A673 (cell line): ENCODE measurements around the gene VWDE. TPM values are rescaled to one million over a fixed set of nuclear protein-coding genes. Genes with fewer than 3 reads are reported as not detected.

Experiments
- BruUV-seq: library from RNA; stranded (reverse); fragments of 400-500 nt; replicated peaks from 2 replicates; lab custom pipeline; 2021; lab: Mats Ljungman, UMichigan
- CTCF ChIA-PET: fragments of 300-600 bp; sonication (Branson Sonifier 250); formaldehyde crosslinking; loops from one replicate; lab custom pipeline; 2022; ENCODE audit warnings: antibody characterized with exemption; lab: Charles Lee
- POLR2A ChIA-PET: fragments of 300-600 bp; sonication (Branson Sonifier 250); formaldehyde crosslinking; loops from one replicate; lab custom pipeline; 2022; ENCODE audit warnings: antibody characterized with exemption; ENCODE audit not compliant: low non-redundant PET; lab: Charles Lee
- DNase-seq: peaks from one replicate; pipeline ENCODE4 v3.0.0-alpha.2; 2015; ENCODE audit warnings: low spot score
- H3K27ac ChIP-seq: fragments of 200-600 bp; sonication (generic); 2 replicates; pipeline ENCODE4 v1.5.1; 2016; ENCODE audit warnings: mixed run types, low read depth, mild to moderate bottlenecking, mixed read lengths, antibody characterized with exemption, low read length; ENCODE audit not compliant: poor library complexity, severe bottlenecking
- H3K27me3 ChIP-seq: fragments of 200-600 bp; sonication (generic); replicated peaks from 2 replicates; pipeline ENCODE4 v1.6.1; 2017; ENCODE audit warnings: mixed run types, low read depth, mild to moderate bottlenecking, mixed read lengths, antibody characterized with exemption, low read length; ENCODE audit not compliant: insufficient read depth, poor library complexity
- H3K36me3 ChIP-seq: fragments of 200-600 bp; sonication (generic); 2 replicates; pipeline ENCODE4 v1.6.1; 2016; ENCODE audit warnings: mixed run types, mild to moderate bottlenecking, mixed read lengths, antibody characterized with exemption, low read length; ENCODE audit not compliant: insufficient read depth, poor library complexity, severe bottlenecking
- H3K4me1 ChIP-seq: fragments of 200-600 bp; sonication (generic); 2 replicates; pipeline ENCODE4 v1.6.1; 2017; ENCODE audit warnings: mixed run types, mild to moderate bottlenecking, mixed read lengths, antibody characterized with exemption, low read length; ENCODE audit not compliant: insufficient read depth, poor library complexity, severe bottlenecking
- H3K4me3 ChIP-seq: fragments of 200-600 bp; sonication (generic); 2 replicates; pipeline ENCODE4 v1.5.1; 2016; ENCODE audit warnings: low read depth, mixed run types, mild to moderate bottlenecking, mixed read lengths, low read length; ENCODE audit not compliant: poor library complexity, severe bottlenecking
- H3K9me3 ChIP-seq: fragments of 200-600 bp; sonication (generic); 2 replicates; pipeline ENCODE4 v1.6.1; 2016; ENCODE audit warnings: mixed run types, low read depth, mild to moderate bottlenecking, mixed read lengths, antibody characterized with exemption, low read length; ENCODE audit not compliant: poor library complexity, severe bottlenecking
- CTCF ChIP-seq: fragments of 300-800, 200-600 bp; sonication (generic); conservative IDR thresholded peaks from 2 replicates; pipeline ENCODE4 v1.5.1; 2017; ENCODE audit warnings: low read depth, mild to moderate bottlenecking, antibody characterized with exemption, low read length, moderate library complexity, mixed read lengths
- EZH2 ChIP-seq: fragments of 200-600 bp; sonication (generic); IDR thresholded peaks from 2 replicates; pipeline ENCODE4 v1.6.1; 2017; ENCODE audit warnings: borderline replicate concordance, low read depth, mild to moderate bottlenecking, mixed read lengths, antibody characterized with exemption, low read length; ENCODE audit not compliant: poor library complexity, severe bottlenecking
- intact Hi-C: fragments of 100-400 bp; cut with micrococcal nuclease; formaldehyde crosslinking; loops from one replicate; pipeline ENCODE4 v1.10.0; 2022; ENCODE audit not compliant: unreplicated experiment
- total RNA-seq: library from RNA; stranded (reverse); gene quantifications from 2 replicates; pipeline ENCODE4 v1.2.3, GENCODE V29; 2021

VWDE gene
- total RNA-seq, 1 experiment from 2014 or later = 0.32 TPM

DNA sequence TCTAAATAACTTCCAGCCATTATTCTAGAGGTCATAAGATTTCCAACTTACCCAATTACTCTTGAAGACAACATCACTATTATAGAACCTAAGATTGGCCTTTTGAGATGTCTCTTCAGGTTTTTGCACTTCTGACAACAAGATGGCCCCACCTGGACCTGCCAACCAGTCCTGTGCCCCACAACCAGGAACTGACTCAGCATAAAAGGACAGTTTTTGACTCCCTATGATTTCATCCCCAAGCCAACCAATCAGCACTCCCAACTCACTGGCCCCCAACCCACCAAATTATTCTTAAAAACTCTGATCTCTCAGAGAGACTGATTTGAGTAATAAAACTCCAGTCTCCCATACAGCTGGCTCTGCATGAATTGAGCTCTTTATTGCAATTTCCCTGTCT is 98.2 kb downstream of the VWDE start:
- CTCF ChIA-PET = no interaction called here
- no TSS peak for BruUV-seq
- intact Hi-C loops = no loop called here

DNA sequence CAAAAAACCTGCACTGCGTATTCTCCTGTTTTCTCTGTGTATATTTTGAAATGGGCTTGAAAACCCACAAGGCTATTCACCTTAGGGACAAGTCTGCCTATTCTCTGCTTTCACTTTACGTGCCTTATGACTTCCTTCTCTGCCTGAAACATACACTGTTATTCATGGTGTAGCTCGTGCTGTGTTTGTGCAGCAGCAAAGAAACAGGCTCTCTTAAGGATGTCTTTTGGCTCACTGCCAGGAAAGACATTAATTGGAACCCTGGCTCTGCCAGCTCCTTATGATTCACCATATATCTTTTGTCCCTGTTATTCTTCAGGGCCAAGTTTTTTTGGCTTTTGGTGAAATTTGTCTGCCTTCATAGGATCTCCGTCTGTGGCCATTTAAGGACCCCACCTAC is 100.2 kb downstream of the VWDE start:
- ChIA-PET CTCF (no interaction called here), POLR2A (no interaction called here)
- H3K27ac ChIP-seq = no peak overlapping the region
- no TSS peak for BruUV-seq
- no peaks in the 10 kb centered on the region for H3K36me3 ChIP-seq
- no peak overlapping the region for H3K4me3 ChIP-seq
- H3K4me1 ChIP-seq = no peaks in the 10 kb centered on the region
- DNase-seq = peak; percentile 77
- H3K9me3 ChIP-seq = no peaks in the 10 kb centered on the region
- no peak for TF ChIP-seq CTCF
- intact Hi-C loops = no loop called here
- no peaks in the 10 kb centered on the region for H3K27me3 ChIP-seq

More for the DNA sequence above, 98.2 kb downstream of the VWDE start:
- Histone ChIP-seq H3K4me3 (no peak overlapping the region), H3K4me1 (no peaks in the 10 kb centered on the region), H3K9me3 (no peaks in the 10 kb centered on the region), H3K27me3 (no peaks in the 10 kb centered on the region), H3K27ac (no peak overlapping the region), H3K36me3 (no peaks in the 10 kb centered on the region)
- TF ChIP-seq CTCF (no peak), EZH2 (no peak)
- POLR2A ChIA-PET = no interaction called here
- no peak for DNase-seq

DNA sequence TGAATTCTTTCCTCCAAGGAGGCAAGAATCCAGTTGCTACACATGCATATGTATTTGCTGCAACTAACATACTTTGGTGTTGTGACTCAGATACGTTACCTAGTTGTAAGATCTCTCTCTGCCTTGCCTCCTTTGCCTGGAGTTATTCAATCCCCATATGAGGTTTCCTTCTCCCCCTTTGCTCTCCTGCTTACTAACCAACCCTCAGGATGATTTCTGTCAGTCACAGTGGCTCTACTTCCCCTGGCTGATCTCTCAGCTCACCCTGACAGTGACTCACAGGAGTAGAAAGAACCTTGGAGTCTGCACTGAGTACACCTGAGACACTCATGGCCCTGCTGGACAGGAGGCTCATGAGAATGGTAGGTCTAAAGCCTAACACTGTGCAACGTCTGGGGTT is 100.6 kb downstream of the VWDE start:
- no peak overlapping the region for H3K4me3 ChIP-seq
- ChIA-PET CTCF (no interaction called here), POLR2A (no interaction called here)
- H3K4me1 ChIP-seq = no peaks in the 10 kb centered on the region
- no TSS peak for BruUV-seq
- intact Hi-C loops = no loop called here
- DNase-seq = no peak
- H3K36me3 ChIP-seq = no peaks in the 10 kb centered on the region
- H3K27me3 ChIP-seq = no peaks in the 10 kb centered on the region
- TF ChIP-seq CTCF (no peak), EZH2 (no peak)
- H3K9me3 ChIP-seq = no peaks in the 10 kb centered on the region
- no peak overlapping the region for H3K27ac ChIP-seq
